ENCODE measurements around the gene AGPAT3. TPM values are rescaled to one million over a fixed set of nuclear protein-coding genes. Genes with fewer than 3 reads are reported as not detected.

AGPAT3 gene
- total and polyA plus RNA-seq, 2 donors (not counting 1 experiment from before 2014, with no cell fraction given) = 29.4 to 44.9 TPM

GRCh38 chr21:43994646-43995045 is 129.6 kb downstream of the AGPAT3 start:
- H3K9ac ChIP-seq (ENCODE audit: insufficient read depth, low read length) = no peak overlapping the region
- no peak overlapping the region for H3K27ac ChIP-seq (ENCODE audit: insufficient read depth, low read length)
- H2AFZ ChIP-seq (ENCODE audit: low read length) = no peak overlapping the region
- H3K79me2 ChIP-seq (ENCODE audit: control insufficient read depth, insufficient read depth, low read length) = no peaks in the 10 kb centered on the region
- no peak for DNase-seq (ENCODE audit: low read depth in 2 of 2)
- no peaks in the 10 kb centered on the region for H3K4me1 ChIP-seq (ENCODE audit: control insufficient read depth, extremely low read depth, insufficient read depth, low read length)
- no peaks in the 10 kb centered on the region for H3K27me3 ChIP-seq (ENCODE audit: control insufficient read depth, insufficient read depth, low read length)
- H3K36me3 ChIP-seq (ENCODE audit: control insufficient read depth, insufficient read depth, low read length) = no peaks in the 10 kb centered on the region
- H3K4me3 ChIP-seq (replicated peaks in 1 of 4; ENCODE audit: control extremely low read depth in 1 of 4, insufficient read depth in 1 of 4, low read depth in 3 of 4, low read length in 4 of 4) = no peak overlapping the region
- TF ChIP-seq CTCF (conservative IDR thresholded peaks at IDR 0.05 in 1 of 2, IDR thresholded peaks at IDR 0.05 in 1 of 2; ENCODE audit: low read depth in 1 of 2, low read length in 2 of 2) = no peak
- TF ChIP-seq EZH2 (IDR thresholded peaks at IDR 0.05; ENCODE audit: low read length, missing control alignments) = no peak
- H3K4me2 ChIP-seq (ENCODE audit: extremely low read depth, insufficient read depth, low read length) = no peak overlapping the region
- H3K9me3 ChIP-seq (ENCODE audit: control insufficient read depth, insufficient read depth, low read depth, low read length) = no peaks in the 10 kb centered on the region
- no peaks in the 10 kb centered on the region for H4K20me1 ChIP-seq (ENCODE audit: control insufficient read depth, extremely low read depth, insufficient read depth, low read length)

- H3K4me2 ChIP-seq (ENCODE audit: extremely low read depth, insufficient read depth, low read length) = no peak overlapping the region
- H3K9me3 ChIP-seq (ENCODE audit: control insufficient read depth, insufficient read depth, low read depth, low read length) = no peaks in the 10 kb centered on the region
- H4K20me1 ChIP-seq (ENCODE audit: control insufficient read depth, extremely low read depth, insufficient read depth, low read length) = no peaks in the 10 kb centered on the region
- H3K27me3 ChIP-seq (ENCODE audit: control insufficient read depth, insufficient read depth, low read length) = no peaks in the 10 kb centered on the region
- no peak overlapping the region for H3K9ac ChIP-seq (ENCODE audit: insufficient read depth, low read length)
- DNase-seq (ENCODE audit: low read depth in 2 of 2) = no peak
- H2AFZ ChIP-seq (ENCODE audit: low read length) = no peak overlapping the region
- H3K4me3 ChIP-seq (replicated peaks in 1 of 4; ENCODE audit: control extremely low read depth in 1 of 4, insufficient read depth in 1 of 4, low read depth in 3 of 4, low read length in 4 of 4) = no peak overlapping the region
- H3K4me1 ChIP-seq (ENCODE audit: control insufficient read depth, extremely low read depth, insufficient read depth, low read length) = no peaks in the 10 kb centered on the region
- no peak overlapping the region for H3K27ac ChIP-seq (ENCODE audit: insufficient read depth, low read length)
- no peak for TF ChIP-seq EZH2 (IDR thresholded peaks at IDR 0.05; ENCODE audit: low read length, missing control alignments)
- no peak for TF ChIP-seq CTCF (conservative IDR thresholded peaks at IDR 0.05 in 1 of 2, IDR thresholded peaks at IDR 0.05 in 1 of 2; ENCODE audit: low read depth in 1 of 2, low read length in 2 of 2)
- H3K36me3 ChIP-seq (ENCODE audit: control insufficient read depth, insufficient read depth, low read length) = no peaks in the 10 kb centered on the region
- no peaks in the 10 kb centered on the region for H3K79me2 ChIP-seq (ENCODE audit: control insufficient read depth, insufficient read depth, low read length)
Measured at GRCh38 chr21:43995521-43996105, 130.6 kb downstream of the AGPAT3 start.

GRCh38 chr21:43997766-43998742 is 133.0 kb downstream of the AGPAT3 start:
- TF ChIP-seq EZH2 (IDR thresholded peaks at IDR 0.05; ENCODE audit: low read length, missing control alignments) (no peak), CTCF (conservative IDR thresholded peaks at IDR 0.05 in 1 of 2, IDR thresholded peaks at IDR 0.05 in 1 of 2; ENCODE audit: low read depth in 1 of 2, low read length in 2 of 2) (no peak)
- Histone ChIP-seq H3K9me3 (ENCODE audit: control insufficient read depth, insufficient read depth, low read depth, low read length) (no peaks in the 10 kb centered on the region), H3K4me3 (replicated peaks in 1 of 4; ENCODE audit: control extremely low read depth in 1 of 4, insufficient read depth in 1 of 4, low read depth in 3 of 4, low read length in 4 of 4) (no peak overlapping the region), H4K20me1 (ENCODE audit: control insufficient read depth, extremely low read depth, insufficient read depth, low read length) (no peaks in the 10 kb centered on the region), H3K9ac (ENCODE audit: insufficient read depth, low read length) (no peak overlapping the region), H3K4me2 (ENCODE audit: extremely low read depth, insufficient read depth, low read length) (no peak overlapping the region), H3K79me2 (ENCODE audit: control insufficient read depth, insufficient read depth, low read length) (no peaks in the 10 kb centered on the region), H3K36me3 (ENCODE audit: control insufficient read depth, insufficient read depth, low read length) (no peaks in the 10 kb centered on the region), H2AFZ (ENCODE audit: low read length) (no peak overlapping the region), H3K27ac (ENCODE audit: insufficient read depth, low read length) (no peak overlapping the region), H3K4me1 (ENCODE audit: control insufficient read depth, extremely low read depth, insufficient read depth, low read length) (no peaks in the 10 kb centered on the region), H3K27me3 (ENCODE audit: control insufficient read depth, insufficient read depth, low read length) (no peaks in the 10 kb centered on the region)
- no peak for DNase-seq (ENCODE audit: low read depth in 2 of 2)
